Neural progenitor cell (in vitro differentiated cells): ENCODE measurements around the gene FBXL17. TPM values are rescaled to one million over a fixed set of nuclear protein-coding genes. Genes with fewer than 3 reads are reported as not detected.

Experiments
- DNase-seq: peaks from one replicate; pipeline ENCODE4 v3.0.0-alpha.2; 2016; ENCODE audit warnings: low spot score
- H2AFZ ChIP-seq: fragments of 200-600 bp; sonication (generic); replicated peaks from 2 replicates; pipeline ENCODE4 v1.6.1; 2016; ENCODE audit warnings: antibody characterized with exemption
- H3F3A ChIP-seq: fragments of 200-600 bp; sonication (generic); 2 replicates; pipeline ENCODE4 v1.6.1; 2016; ENCODE audit warnings: antibody characterized with exemption, low read depth
- H3K27ac ChIP-seq: fragments of 200-600 bp; sonication (generic); 2 replicates; pipeline ENCODE4 v1.5.1; 2016; ENCODE audit warnings: mild to moderate bottlenecking
- H3K27me3 ChIP-seq: fragments of 200-600 bp; sonication (generic); 2 replicates; pipeline ENCODE4 v1.6.1; 2016; ENCODE audit warnings: mild to moderate bottlenecking, moderate library complexity
- H3K36me3 ChIP-seq: fragments of 200-600 bp; sonication (generic); 2 replicates; pipeline ENCODE4 v1.5.1; 2016
- H3K4me1 ChIP-seq: fragments of 200-600 bp; sonication (generic); 2 replicates; pipeline ENCODE4 v1.6.1; 2016; ENCODE audit warnings: mixed run types
- H3K4me2 ChIP-seq: fragments of 200-600 bp; sonication (generic); 2 replicates; pipeline ENCODE4 v1.6.1; 2016
- H3K4me3 ChIP-seq: fragments of 200-600 bp; sonication (generic); 2 replicates; pipeline ENCODE4 v1.5.1; 2016
- H3K79me2 ChIP-seq: fragments of 200-600 bp; sonication (generic); 2 replicates; pipeline ENCODE4 v1.6.1; 2016; ENCODE audit warnings: low read depth
- H3K9ac ChIP-seq: fragments of 200-600 bp; sonication (generic); 2 replicates; pipeline ENCODE4 v1.6.1; 2016
- H3K9me3 ChIP-seq: fragments of 200-600 bp; sonication (generic); 2 replicates; pipeline ENCODE4 v1.5.1; 2016; ENCODE audit warnings: low read depth
- H4K20me1 ChIP-seq: fragments of 200-600 bp; sonication (generic); 2 replicates; pipeline ENCODE4 v1.6.1; 2016; ENCODE audit warnings: low read depth
- H3K27ac Mint-ChIP-seq: 3 replicates; pipeline ENCODE4 v1.8.0; 2021; ENCODE audit warnings: mixed read lengths
- H3K27me3 Mint-ChIP-seq: 2 replicates; pipeline ENCODE4 v1.8.0; 2022; ENCODE audit warnings: low read depth, mild to moderate bottlenecking, inconsistent platforms, moderate library complexity, mixed read lengths; ENCODE audit not compliant: insufficient read depth
- H3K36me3 Mint-ChIP-seq: 3 replicates; pipeline ENCODE4 v1.8.0; 2021; ENCODE audit warnings: mixed read lengths
- H3K4me1 Mint-ChIP-seq: 3 replicates; pipeline ENCODE4 v1.8.0; 2021; ENCODE audit warnings: mixed read lengths
- H3K4me3 Mint-ChIP-seq: 3 replicates; pipeline ENCODE4 v1.8.0; 2021; ENCODE audit warnings: mild to moderate bottlenecking, moderate library complexity, mixed read lengths
- H3K9me3 Mint-ChIP-seq: 3 replicates; pipeline ENCODE4 v1.8.0; 2020; ENCODE audit warnings: mixed read lengths
- EZH2 ChIP-seq: fragments of 200-600 bp; sonication (generic); IDR thresholded peaks from 2 replicates; pipeline ENCODE4 v1.6.1; 2017; ENCODE audit warnings: antibody characterized with exemption, mild to moderate bottlenecking, moderate library complexity
- EZH2phosphoT487 ChIP-seq: fragments of 200-600 bp; sonication (generic); IDR thresholded peaks from 2 replicates; pipeline ENCODE4 v1.6.1; 2017; ENCODE audit warnings: antibody characterized with exemption
- total RNA-seq: library from RNA; depleted of rRNA; stranded (reverse); fragments of >200 nt; gene quantifications from 2 replicates; pipeline ENCODE4 v1.2.3, GENCODE V29; 2015; ENCODE audit warnings: low replicate concordance
- TF ChIP-seq, protein P1 (sequence below): fragments of 200-600 bp; sonication (generic); IDR thresholded peaks from 2 replicates; pipeline ENCODE4 v1.5.1; 2017; ENCODE audit warnings: antibody characterized with exemption, mild to moderate bottlenecking

FBXL17 gene
- total RNA-seq, 1 donor from 2014 or later = 7.6 TPM

DNA sequence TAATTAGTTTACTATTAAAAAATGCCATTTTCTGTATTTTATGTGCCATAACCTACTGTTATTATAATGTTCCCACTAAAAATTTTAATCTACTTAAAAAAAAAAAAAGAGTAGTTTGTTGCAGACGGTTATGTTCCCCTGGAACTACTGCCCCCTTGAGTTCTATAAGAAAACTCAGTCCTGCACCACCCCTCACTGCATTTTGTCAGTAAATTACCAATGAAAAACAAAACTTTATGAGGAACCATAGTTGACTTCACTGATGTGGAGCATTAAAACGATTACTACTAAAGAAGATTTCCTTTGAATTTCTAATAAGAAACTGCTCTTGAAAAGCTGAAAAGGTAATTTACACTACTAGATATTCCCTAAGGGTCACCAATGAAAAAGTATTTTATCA is 288.7 kb downstream of the FBXL17 start:
- Mint-ChIP-seq H3K9me3 (no peaks in the 10 kb centered on the region), H3K4me1 (peaks cover 4% of the 10 kb centered on the region), H3K27me3 (no peaks in the 10 kb centered on the region), H3K27ac (no peak overlapping the region), H3K36me3 (no peaks in the 10 kb centered on the region), H3K4me3 (no peak overlapping the region)
- no peaks in the 10 kb centered on the region for H3K9me3 ChIP-seq
- H3K79me2 ChIP-seq = no peaks in the 10 kb centered on the region
- no peak overlapping the region for H3K27ac ChIP-seq
- DNase-seq = peak; percentile 20
- no peak overlapping the region for H3K4me3 ChIP-seq
- H3F3A ChIP-seq = peaks cover 9% of the 10 kb centered on the region
- no peak overlapping the region for H3K9ac ChIP-seq
- no peak overlapping the region for H2AFZ ChIP-seq
- H3K4me1 ChIP-seq = peaks cover 29% of the 10 kb centered on the region
- no peaks in the 10 kb centered on the region for H3K36me3 ChIP-seq
- no peaks in the 10 kb centered on the region for H4K20me1 ChIP-seq
- H3K27me3 ChIP-seq = no peaks in the 10 kb centered on the region
- TF ChIP-seq EZH2phosphoT487 = no peak
- TF ChIP-seq, protein P1, sequence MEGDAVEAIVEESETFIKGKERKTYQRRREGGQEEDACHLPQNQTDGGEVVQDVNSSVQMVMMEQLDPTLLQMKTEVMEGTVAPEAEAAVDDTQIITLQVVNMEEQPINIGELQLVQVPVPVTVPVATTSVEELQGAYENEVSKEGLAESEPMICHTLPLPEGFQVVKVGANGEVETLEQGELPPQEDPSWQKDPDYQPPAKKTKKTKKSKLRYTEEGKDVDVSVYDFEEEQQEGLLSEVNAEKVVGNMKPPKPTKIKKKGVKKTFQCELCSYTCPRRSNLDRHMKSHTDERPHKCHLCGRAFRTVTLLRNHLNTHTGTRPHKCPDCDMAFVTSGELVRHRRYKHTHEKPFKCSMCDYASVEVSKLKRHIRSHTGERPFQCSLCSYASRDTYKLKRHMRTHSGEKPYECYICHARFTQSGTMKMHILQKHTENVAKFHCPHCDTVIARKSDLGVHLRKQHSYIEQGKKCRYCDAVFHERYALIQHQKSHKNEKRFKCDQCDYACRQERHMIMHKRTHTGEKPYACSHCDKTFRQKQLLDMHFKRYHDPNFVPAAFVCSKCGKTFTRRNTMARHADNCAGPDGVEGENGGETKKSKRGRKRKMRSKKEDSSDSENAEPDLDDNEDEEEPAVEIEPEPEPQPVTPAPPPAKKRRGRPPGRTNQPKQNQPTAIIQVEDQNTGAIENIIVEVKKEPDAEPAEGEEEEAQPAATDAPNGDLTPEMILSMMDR = peak; percentile 80
- no peak overlapping the region for H3K4me2 ChIP-seq

DNA sequence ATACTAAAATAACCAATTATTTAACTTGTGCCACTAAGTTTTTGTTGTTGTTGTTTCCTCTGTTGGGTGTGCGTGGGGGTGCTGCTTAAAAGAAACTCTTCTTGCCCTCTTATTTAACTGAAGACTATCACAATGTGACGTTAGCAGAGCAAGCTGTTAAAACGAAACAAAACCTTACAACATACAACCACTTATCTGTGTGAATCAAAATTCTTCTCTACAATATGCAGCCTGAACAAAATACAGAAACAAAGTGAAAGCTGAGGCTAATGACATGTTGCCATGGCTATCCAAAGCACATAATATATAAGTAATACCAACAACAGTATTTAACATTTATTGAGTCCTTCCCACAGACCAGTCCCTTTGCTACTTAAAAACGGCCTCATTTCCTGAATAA is 291.0 kb downstream of the FBXL17 start:
- Histone ChIP-seq H3K27ac (no peak overlapping the region), H4K20me1 (no peaks in the 10 kb centered on the region), H3K4me3 (no peak overlapping the region), H3K4me1 (peaks cover 29% of the 10 kb centered on the region), H3F3A (peaks cover 5% of the 10 kb centered on the region), H3K79me2 (no peaks in the 10 kb centered on the region), H2AFZ (peak overlapping the region; percentile 35), H3K27me3 (no peaks in the 10 kb centered on the region), H3K9ac (no peak overlapping the region), H3K36me3 (no peaks in the 10 kb centered on the region), H3K4me2 (no peak overlapping the region), H3K9me3 (no peaks in the 10 kb centered on the region)
- Mint-ChIP-seq H3K27me3 (no peaks in the 10 kb centered on the region), H3K27ac (no peak overlapping the region), H3K36me3 (no peaks in the 10 kb centered on the region), H3K9me3 (no peaks in the 10 kb centered on the region), H3K4me1 (peaks cover 4% of the 10 kb centered on the region), H3K4me3 (no peak overlapping the region)
- TF ChIP-seq, protein P1 = no peak
- TF ChIP-seq EZH2phosphoT487 (no peak), EZH2 (no peak)
- no peak for DNase-seq

DNA sequence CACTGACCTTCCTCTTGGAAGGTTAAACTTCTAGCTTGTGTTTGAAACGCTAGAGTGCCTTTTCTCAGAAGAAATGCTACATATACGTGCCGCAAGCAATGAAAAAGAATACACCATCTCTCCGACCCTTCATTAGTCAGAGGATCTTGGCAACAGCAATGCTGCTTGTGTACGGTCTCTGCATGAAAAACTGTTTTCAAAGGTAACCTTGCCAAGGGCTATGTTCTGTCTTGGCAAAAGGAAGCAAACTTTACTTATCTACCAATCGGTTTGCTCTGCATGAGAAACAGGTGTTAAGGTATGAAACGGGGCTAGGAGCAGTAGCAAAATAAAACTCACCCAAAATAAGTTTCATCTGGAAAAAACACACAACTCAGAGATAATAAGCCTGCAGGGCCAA is 297.8 kb downstream of the FBXL17 start:
- Mint-ChIP-seq H3K4me1 (peaks cover 8% of the 10 kb centered on the region), H3K36me3 (no peaks in the 10 kb centered on the region), H3K4me3 (no peak overlapping the region), H3K27ac (no peak overlapping the region), H3K9me3 (no peaks in the 10 kb centered on the region), H3K27me3 (no peaks in the 10 kb centered on the region)
- Histone ChIP-seq H3K79me2 (no peaks in the 10 kb centered on the region), H3K9me3 (peaks cover 4% of the 10 kb centered on the region), H2AFZ (no peak overlapping the region), H3K36me3 (no peaks in the 10 kb centered on the region), H3F3A (peaks cover 18% of the 10 kb centered on the region), H3K27me3 (no peaks in the 10 kb centered on the region), H3K4me1 (peaks cover 22% of the 10 kb centered on the region), H3K27ac (no peak overlapping the region), H3K4me3 (no peak overlapping the region), H3K9ac (no peak overlapping the region), H4K20me1 (no peaks in the 10 kb centered on the region), H3K4me2 (no peak overlapping the region)
- TF ChIP-seq EZH2 = no peak
- DNase-seq = no peak

DNA sequence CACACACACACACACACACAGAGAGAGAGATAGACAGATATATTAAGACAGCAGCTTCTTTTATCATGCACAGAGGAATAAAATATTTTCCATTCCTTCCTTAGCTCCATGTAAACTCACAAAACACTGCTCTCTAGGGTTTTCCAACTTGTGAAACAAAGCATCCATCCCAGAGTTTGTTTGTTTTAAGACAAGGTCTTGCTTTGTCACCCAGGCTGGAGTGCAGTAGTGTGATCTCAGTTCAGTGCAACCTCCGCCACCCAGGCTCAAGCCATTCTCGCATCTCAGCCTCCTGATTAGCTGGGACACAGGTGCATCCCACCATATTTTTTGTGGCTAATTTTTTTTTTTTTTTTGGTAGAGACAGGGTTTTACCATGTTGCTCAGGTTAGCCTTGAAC is 298.7 kb downstream of the FBXL17 start:
- Histone ChIP-seq H4K20me1 (no peaks in the 10 kb centered on the region), H3K9ac (no peak overlapping the region), H3K4me2 (no peak overlapping the region), H3K27me3 (no peaks in the 10 kb centered on the region), H3K27ac (no peak overlapping the region), H3F3A (peaks cover 26% of the 10 kb centered on the region), H2AFZ (no peak overlapping the region), H3K4me3 (no peak overlapping the region), H3K79me2 (no peaks in the 10 kb centered on the region), H3K9me3 (peaks cover 4% of the 10 kb centered on the region), H3K36me3 (no peaks in the 10 kb centered on the region), H3K4me1 (peaks cover 28% of the 10 kb centered on the region)
- no peaks in the 10 kb centered on the region for H3K9me3 Mint-ChIP-seq
- H3K27me3 Mint-ChIP-seq = no peaks in the 10 kb centered on the region
- no peak for TF ChIP-seq EZH2phosphoT487
- no peak for TF ChIP-seq EZH2
- TF ChIP-seq, protein P1 = no peak
- no peak overlapping the region for H3K4me3 Mint-ChIP-seq
- H3K4me1 Mint-ChIP-seq = peaks cover 8% of the 10 kb centered on the region
- H3K36me3 Mint-ChIP-seq = no peaks in the 10 kb centered on the region
- DNase-seq = no peak
- no peak overlapping the region for H3K27ac Mint-ChIP-seq
